ENCODE measurements around the gene DGCR2. TPM values are rescaled to one million over a fixed set of nuclear protein-coding genes. Genes with fewer than 3 reads are reported as not detected.

DGCR2 gene
- total and polyA plus RNA-seq, 2 of the 4 experiments (the other 2 are of a cell fraction): 17.2 to 35.4 TPM

- in situ Hi-C loops (cut with MboI; ENCODE audit: low sequenced_read_pairs) (no loop called here), dilution Hi-C loops (cut with HindIII; ENCODE audit: low sequenced_read_pairs, unreplicated experiment) (no loop called here), intact Hi-C loops (cut with micrococcal nuclease) (loop anchor here (5.0 kb wide), 1 partner anchor 59 kb away; no protein-coding TSS in a partner anchor)
- H3K36me3 ChIP-seq (ENCODE audit: control insufficient read depth, insufficient read depth, low read length): peaks cover 6% of the 10 kb centered on the region; the same call in 1 of the 2 replicates
- no peak overlapping the region for H4K5ac ChIP-seq (ENCODE audit: low read depth, low read length)
- H3K27me3 ChIP-seq (ENCODE audit: control insufficient read depth, insufficient read depth, low read length): no peaks in the 10 kb centered on the region
- TF ChIP-seq NFE2L2 (IDR thresholded peaks at IDR 0.05; ENCODE audit: low read depth, low read length) (no peak), ELK1 (IDR thresholded peaks at IDR 0.05; ENCODE audit: borderline replicate concordance, low read depth, low read length) (no peak), CEBPB (IDR thresholded peaks at IDR 0.05; ENCODE audit: low read depth, low read length) (no peak), RCOR1 (IDR thresholded peaks at IDR 0.05; ENCODE audit: insufficient replicate concordance, low read length) (no peak), CTCF (conservative IDR thresholded peaks at IDR 0.05; ENCODE audit: low read depth, low read length) (no peak), RAD21 (IDR thresholded peaks at IDR 0.05; ENCODE audit: low read length) (no peak), USF2 (IDR thresholded peaks at IDR 0.05; ENCODE audit: low read depth, low read length) (no peak)
- 9% methylated on average over 7 of the region's 23 CpGs; no CpG with 5 or more reads in 1 of the 2 experiments for WGBS, 2 experiments (ENCODE audit: extremely low coverage in 2 of 2, insufficient read length in 1 of 2)
- H3K4me2 ChIP-seq (ENCODE audit: low read depth, low read length): peak overlapping the region; percentile 100
- H2AK5ac ChIP-seq (ENCODE audit: low read depth, low read length): peak overlapping the region; percentile 78
- H3K4me3 ChIP-seq (ENCODE audit: insufficient read depth, low read depth, low read length): peak overlapping the region; percentile 99
- peak overlapping the region; percentile 67; the same call in 1 of the 2 replicates for H3K4ac ChIP-seq (ENCODE audit: low read depth, low read length)
- no peak overlapping the region for H2BK120ac ChIP-seq (ENCODE audit: low read depth, low read length)
- H3K14ac ChIP-seq (replicated peaks; ENCODE audit: low read depth, low read length): peak overlapping the region; percentile 94
- peak overlapping the region; percentile 94 for H3K23ac ChIP-seq (ENCODE audit: low read depth, low read length)
- peak overlapping the region; percentile 97 for H2AK9ac ChIP-seq (replicated peaks; ENCODE audit: low read depth, low read length, poor library complexity)
- peak overlapping the region; percentile 92 for H2AFZ ChIP-seq (replicated peaks; ENCODE audit: low read length, poor library complexity)
- H3K9me1 ChIP-seq (ENCODE audit: insufficient read depth, low read length): peaks cover 32% of the 10 kb centered on the region
- peak overlapping the region in 1 of 2 experiments; percentile 44; a peak in 1 of 4 replicates for H4K8ac ChIP-seq (ENCODE audit: low read depth in 2 of 2, low read length in 2 of 2)
- ATAC-seq (ENCODE audit: low read depth) (peak; percentile 24), DNase-seq (peak; percentile 33)
- peaks cover 26 to 56% of the 10 kb centered on the region in 2 experiments for H3K79me1 ChIP-seq (ENCODE audit: low read depth in 1 of 2, low read length in 2 of 2)
- H3K4me1 ChIP-seq (ENCODE audit: control insufficient read depth, insufficient read depth, low read length): peaks cover 16% of the 10 kb centered on the region
- CTCF ChIA-PET: interaction anchor here (0.7 kb wide), 1 partner anchor 49 kb away, joined by 3 read pairs; no protein-coding TSS in a partner anchor
- no peak overlapping the region for H2BK15ac ChIP-seq (ENCODE audit: low read depth, low read length)
- no peak overlapping the region for H3K18ac ChIP-seq (ENCODE audit: low read depth, low read length)
- H3K27ac ChIP-seq (ENCODE audit: insufficient read depth, low read length): peak overlapping the region; percentile 94
- no peak overlapping the region for H4K91ac ChIP-seq (ENCODE audit: insufficient read depth, low read depth, low read length)
- no peak overlapping the region for H2BK5ac ChIP-seq (ENCODE audit: low read depth, low read length, poor library complexity, severe bottlenecking)
- H4K20me1 ChIP-seq (ENCODE audit: insufficient read depth, low read length): peaks cover 57% of the 10 kb centered on the region
- no peak overlapping the region for H2BK20ac ChIP-seq (ENCODE audit: low read depth, low read length)
- peak overlapping the region; percentile 88 for H3K9ac ChIP-seq (ENCODE audit: low read depth, low read length)
- no peaks in the 10 kb centered on the region for H3K9me3 ChIP-seq (ENCODE audit: control insufficient read depth, insufficient read depth, low read length)
- POLR2A ChIA-PET (ENCODE audit: unreplicated experiment): no interaction called here
- H3K56ac ChIP-seq (ENCODE audit: extremely low read depth, insufficient read depth, low read length): peak overlapping the region; percentile 10
- BruUV-seq (replicated peaks): no TSS peak
Measured at GRCh38 chr22:19120829-19121630, 1.2 kb downstream of the DGCR2 start.

All from IMR-90 (cell line).